Measurements from ENCODE around the gene PSTPIP1. TPM values are rescaled to one million over a fixed set of nuclear protein-coding genes. Genes with fewer than 3 reads are reported as not detected.

Gene PSTPIP1
- total and polyA plus RNA-seq, 10 of the 15 experiments (the other 5 are each of a cell fraction or from before 2014, with no cell fraction given), result 0.50 to 29.3 (median 14.5) TPM

DNA sequence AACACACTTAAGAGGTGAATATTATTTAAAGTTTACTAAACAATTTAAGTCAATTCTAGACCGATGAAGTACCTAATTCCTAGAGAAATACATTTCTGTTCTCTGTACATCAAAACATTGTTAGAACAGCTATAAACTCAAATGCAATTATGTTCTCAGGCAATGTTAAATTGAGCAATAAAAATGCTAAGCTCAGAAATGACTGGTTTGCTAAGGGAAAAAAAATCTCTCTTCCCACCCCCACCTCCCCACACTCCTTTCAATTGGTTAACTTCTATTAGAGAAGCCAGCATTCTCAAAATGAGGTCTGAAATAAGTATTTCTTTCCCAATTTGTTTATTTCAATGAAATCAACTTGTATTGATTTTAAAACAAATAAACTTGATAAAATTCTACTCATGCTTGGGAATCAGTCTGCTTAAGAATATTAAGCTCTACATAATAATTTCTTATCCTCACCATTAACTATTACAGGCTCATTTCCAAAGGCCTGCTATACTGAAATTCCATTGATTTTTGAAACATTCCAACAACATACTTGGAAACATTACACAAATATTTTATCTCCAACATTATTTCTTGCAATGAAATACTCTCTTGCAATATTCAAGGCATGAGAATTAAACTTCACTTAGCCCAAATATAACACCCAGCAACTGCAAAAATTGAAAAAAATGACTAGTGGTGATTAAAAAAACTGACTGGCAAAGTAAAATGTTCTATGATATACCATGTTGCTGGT, 53.4 kb downstream of the PSTPIP1 start:
- 96% methylated on average over 1 of the region's 1 CpG for WGBS (ENCODE audit: insufficient coverage, insufficient replicate concordance, low lambda C conversion rate, missing lambda C conversion rate)
- DNase-seq (ENCODE audit: low read depth, low spot score), result no peak
- H3K79me2 ChIP-seq (ENCODE audit: control insufficient read depth, insufficient read depth, low read length), result no peaks in the 10 kb centered on the region
- H3K4me1 ChIP-seq (ENCODE audit: control insufficient read depth, insufficient read depth, low read length), result no peaks in the 10 kb centered on the region
- intact Hi-C loops (cut with micrococcal nuclease; ENCODE audit: unreplicated experiment), result no loop called here
- H3K4me3 ChIP-seq, result no peak overlapping the region
- RAD21 ChIA-PET (ENCODE audit: unreplicated experiment), result no interaction called here
- in situ Hi-C loops (cut with MboI), result no loop called here
- H3K4me2 ChIP-seq (ENCODE audit: control insufficient read depth, insufficient read depth), result no peak overlapping the region
- CTCF ChIA-PET, result no interaction called here
- no peak overlapping the region for H3K9ac ChIP-seq (ENCODE audit: control insufficient read depth, insufficient read depth, low read length)
- no peaks in the 10 kb centered on the region for H4K20me1 ChIP-seq (ENCODE audit: control insufficient read depth, insufficient read depth)
- SMC1A ChIA-PET (ENCODE audit: uncharacterized antibody, unreplicated experiment), result interaction anchor here (1.2 to 1.7 kb wide), 2 partner anchors 12 to 54 kb away, joined by 3 to 4 read pairs; no protein-coding TSS in a partner anchor
- ATAC-seq, result no peak
- no TSS peak for BruUV-seq (replicated peaks)
- no peak for FAIRE-seq
- H2AFZ ChIP-seq (ENCODE audit: control insufficient read depth, low read depth, low read length), result no peak overlapping the region
- no peak overlapping the region for H3K27ac ChIP-seq (ENCODE audit: control insufficient read depth, insufficient read depth)
- H3K36me3 ChIP-seq (ENCODE audit: control insufficient read depth in 2 of 2, insufficient read depth in 2 of 2, low read length in 1 of 2), result peaks cover 0 to 10% of the 10 kb centered on the region in 2 experiments; a peak in 2 of 4 replicates
- no peaks in the 10 kb centered on the region for H3K27me3 ChIP-seq (replicated peaks in 1 of 2; ENCODE audit: control insufficient read depth in 2 of 2, insufficient read depth in 2 of 2, low read length in 1 of 2)
- H3K9me3 ChIP-seq (replicated peaks; ENCODE audit: control insufficient read depth, insufficient read depth, low read length), result no peaks in the 10 kb centered on the region
- POLR2A ChIA-PET, result no interaction called here
- TF ChIP-seq ZBTB4 (CRISPR knock-in tag; IDR thresholded peaks at IDR 0.05), result no peak
- no peak for TF ChIP-seq ZNF384 (IDR thresholded peaks at IDR 0.05; ENCODE audit: borderline replicate concordance, low read depth, low read length)
- no peak for TF ChIP-seq FOS (IDR thresholded peaks at IDR 0.05; ENCODE audit: borderline replicate concordance, extremely low read depth, insufficient read length)
- TF ChIP-seq ATF2 (IDR thresholded peaks at IDR 0.05; ENCODE audit: low read length), result no peak
- TF ChIP-seq, protein P1, sequence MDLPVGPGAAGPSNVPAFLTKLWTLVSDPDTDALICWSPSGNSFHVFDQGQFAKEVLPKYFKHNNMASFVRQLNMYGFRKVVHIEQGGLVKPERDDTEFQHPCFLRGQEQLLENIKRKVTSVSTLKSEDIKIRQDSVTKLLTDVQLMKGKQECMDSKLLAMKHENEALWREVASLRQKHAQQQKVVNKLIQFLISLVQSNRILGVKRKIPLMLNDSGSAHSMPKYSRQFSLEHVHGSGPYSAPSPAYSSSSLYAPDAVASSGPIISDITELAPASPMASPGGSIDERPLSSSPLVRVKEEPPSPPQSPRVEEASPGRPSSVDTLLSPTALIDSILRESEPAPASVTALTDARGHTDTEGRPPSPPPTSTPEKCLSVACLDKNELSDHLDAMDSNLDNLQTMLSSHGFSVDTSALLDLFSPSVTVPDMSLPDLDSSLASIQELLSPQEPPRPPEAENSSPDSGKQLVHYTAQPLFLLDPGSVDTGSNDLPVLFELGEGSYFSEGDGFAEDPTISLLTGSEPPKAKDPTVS (IDR thresholded peaks at IDR 0.05; ENCODE audit: low read depth, low read length), result no peak
- TF ChIP-seq, protein P2, sequence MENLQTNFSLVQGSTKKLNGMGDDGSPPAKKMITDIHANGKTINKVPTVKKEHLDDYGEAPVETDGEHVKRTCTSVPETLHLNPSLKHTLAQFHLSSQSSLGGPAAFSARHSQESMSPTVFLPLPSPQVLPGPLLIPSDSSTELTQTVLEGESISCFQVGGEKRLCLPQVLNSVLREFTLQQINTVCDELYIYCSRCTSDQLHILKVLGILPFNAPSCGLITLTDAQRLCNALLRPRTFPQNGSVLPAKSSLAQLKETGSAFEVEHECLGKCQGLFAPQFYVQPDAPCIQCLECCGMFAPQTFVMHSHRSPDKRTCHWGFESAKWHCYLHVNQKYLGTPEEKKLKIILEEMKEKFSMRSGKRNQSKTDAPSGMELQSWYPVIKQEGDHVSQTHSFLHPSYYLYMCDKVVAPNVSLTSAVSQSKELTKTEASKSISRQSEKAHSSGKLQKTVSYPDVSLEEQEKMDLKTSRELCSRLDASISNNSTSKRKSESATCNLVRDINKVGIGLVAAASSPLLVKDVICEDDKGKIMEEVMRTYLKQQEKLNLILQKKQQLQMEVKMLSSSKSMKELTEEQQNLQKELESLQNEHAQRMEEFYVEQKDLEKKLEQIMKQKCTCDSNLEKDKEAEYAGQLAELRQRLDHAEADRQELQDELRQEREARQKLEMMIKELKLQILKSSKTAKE (IDR thresholded peaks at IDR 0.05; ENCODE audit: low read depth, poor library complexity, severe bottlenecking), result no peak
- no peak for TF ChIP-seq CEBPZ (IDR thresholded peaks at IDR 0.05; ENCODE audit: low read depth, low read length)
- TF ChIP-seq PKNOX1 (IDR thresholded peaks at IDR 0.05), result no peak
